HEK293 (cell line): ENCODE measurements around the gene CYCS.

ENCODE experiments used
- KLF7 ChIP-seq: fragments of 450-650 bp; formaldehyde crosslinking; IDR thresholded peaks from 2 replicates; pipeline ENCODE4 v1.5.1; 2016; ENCODE audit warnings: missing biosample characterization, missing genetic modification characterization, borderline replicate concordance
- MZF1 ChIP-seq: fragments of 450-650 bp; formaldehyde crosslinking; IDR thresholded peaks from 2 replicates; pipeline ENCODE4 v1.5.1; 2017; ENCODE audit warnings: missing biosample characterization, missing genetic modification characterization, borderline replicate concordance
- YY1 ChIP-seq: fragments of 450-650 bp; formaldehyde crosslinking; IDR thresholded peaks from 2 replicates; pipeline ENCODE4 v1.5.1; 2018; ENCODE audit warnings: missing biosample characterization, missing genetic modification characterization
- ZBTB1 ChIP-seq: fragments of 450-650 bp; formaldehyde crosslinking; IDR thresholded peaks from 2 replicates; pipeline ENCODE4 v1.5.1; 2016; ENCODE audit warnings: missing biosample characterization, missing genetic modification characterization
- ZNF423 ChIP-seq: fragments of 450-650 bp; formaldehyde crosslinking; IDR thresholded peaks from 2 replicates; pipeline ENCODE4 v1.5.1; 2016; ENCODE audit warnings: missing biosample characterization, missing genetic modification characterization
- ZNF548 ChIP-seq: fragments of 450-650 bp; formaldehyde crosslinking; IDR thresholded peaks from 2 replicates; pipeline ENCODE4 v1.5.1; 2016; ENCODE audit warnings: missing biosample characterization, missing genetic modification characterization
- TF ChIP-seq, protein P1 (sequence below): fragments of 450-650 bp; formaldehyde crosslinking; IDR thresholded peaks from 2 replicates; pipeline ENCODE4 v1.5.1; 2016; ENCODE audit warnings: missing biosample characterization, missing genetic modification characterization
- TF ChIP-seq, protein P2 (sequence below): fragments of 450-650 bp; formaldehyde crosslinking; IDR thresholded peaks from 2 replicates; pipeline ENCODE4 v1.5.1; 2016; ENCODE audit warnings: missing biosample characterization, missing genetic modification characterization, low read depth

DNA sequence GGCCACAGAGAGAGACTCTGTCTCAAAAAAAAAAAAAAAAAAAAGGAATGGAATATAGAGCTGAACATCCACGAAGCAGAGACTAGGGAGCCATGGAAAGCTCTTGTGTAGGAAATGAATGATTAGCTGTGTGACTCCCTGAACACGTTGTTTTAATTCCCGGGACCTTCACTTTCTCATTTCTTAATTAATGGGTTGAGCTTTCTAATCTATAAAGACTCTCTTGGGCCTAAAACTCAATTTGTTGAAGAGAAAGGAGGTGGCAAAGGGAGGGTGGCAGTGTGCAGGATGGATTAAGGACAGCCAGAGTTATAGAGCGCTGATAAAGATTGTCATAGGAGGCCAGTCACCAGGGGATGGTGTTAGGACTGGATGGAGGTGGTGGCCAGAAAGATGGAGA, 48.0 kb downstream of the CYCS start:
- TF ChIP-seq, protein P1, sequence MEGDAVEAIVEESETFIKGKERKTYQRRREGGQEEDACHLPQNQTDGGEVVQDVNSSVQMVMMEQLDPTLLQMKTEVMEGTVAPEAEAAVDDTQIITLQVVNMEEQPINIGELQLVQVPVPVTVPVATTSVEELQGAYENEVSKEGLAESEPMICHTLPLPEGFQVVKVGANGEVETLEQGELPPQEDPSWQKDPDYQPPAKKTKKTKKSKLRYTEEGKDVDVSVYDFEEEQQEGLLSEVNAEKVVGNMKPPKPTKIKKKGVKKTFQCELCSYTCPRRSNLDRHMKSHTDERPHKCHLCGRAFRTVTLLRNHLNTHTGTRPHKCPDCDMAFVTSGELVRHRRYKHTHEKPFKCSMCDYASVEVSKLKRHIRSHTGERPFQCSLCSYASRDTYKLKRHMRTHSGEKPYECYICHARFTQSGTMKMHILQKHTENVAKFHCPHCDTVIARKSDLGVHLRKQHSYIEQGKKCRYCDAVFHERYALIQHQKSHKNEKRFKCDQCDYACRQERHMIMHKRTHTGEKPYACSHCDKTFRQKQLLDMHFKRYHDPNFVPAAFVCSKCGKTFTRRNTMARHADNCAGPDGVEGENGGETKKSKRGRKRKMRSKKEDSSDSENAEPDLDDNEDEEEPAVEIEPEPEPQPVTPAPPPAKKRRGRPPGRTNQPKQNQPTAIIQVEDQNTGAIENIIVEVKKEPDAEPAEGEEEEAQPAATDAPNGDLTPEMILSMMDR: no peak
- TF ChIP-seq YY1 (tag by site-specific recombination) (no peak), ZNF548 (tag by site-specific recombination) (no peak), KLF7 (no peak), ZBTB1 (tag by site-specific recombination) (no peak), MZF1 (tag by site-specific recombination) (no peak), ZNF423 (tag by site-specific recombination) (no peak)
- TF ChIP-seq, protein P2, sequence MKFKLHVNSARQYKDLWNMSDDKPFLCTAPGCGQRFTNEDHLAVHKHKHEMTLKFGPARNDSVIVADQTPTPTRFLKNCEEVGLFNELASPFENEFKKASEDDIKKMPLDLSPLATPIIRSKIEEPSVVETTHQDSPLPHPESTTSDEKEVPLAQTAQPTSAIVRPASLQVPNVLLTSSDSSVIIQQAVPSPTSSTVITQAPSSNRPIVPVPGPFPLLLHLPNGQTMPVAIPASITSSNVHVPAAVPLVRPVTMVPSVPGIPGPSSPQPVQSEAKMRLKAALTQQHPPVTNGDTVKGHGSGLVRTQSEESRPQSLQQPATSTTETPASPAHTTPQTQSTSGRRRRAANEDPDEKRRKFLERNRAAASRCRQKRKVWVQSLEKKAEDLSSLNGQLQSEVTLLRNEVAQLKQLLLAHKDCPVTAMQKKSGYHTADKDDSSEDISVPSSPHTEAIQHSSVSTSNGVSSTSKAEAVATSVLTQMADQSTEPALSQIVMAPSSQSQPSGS (tag by site-specific recombination): no peak
